Stimulated activated CD4-positive, alpha-beta T cell treated with anti-CD3 and anti-CD28 coated beads, Interleukin-1b, Interleukin-23, amount 100 ng/mL, for 24 hours (primary cell): ENCODE results near the gene TCTN1.
"Not testable (repeated sequence)": the region's sequence is repeated elsewhere in the genome, so short reads cannot be mapped to it uniquely, and the experiment has no call there.

Experiments
- DNase-seq, 4 experiments: peaks; one replicate each; pipeline ENCODE4 v3.0.0-alpha.2; 2020; ENCODE audit warnings: low read depth in 4 of 4, low spot score in 1 of 4

Gene TCTN1

GRCh38 chr12:110613771-110614684 is at the start of gene TCTN1:
TCTN1 (plus strand) TSS chr12:110614129; CDS start chr12:110614183, 54 bp downstream.
- peak; percentile 90 to 98 (median 93) for DNase-seq

- no peak for DNase-seq
These were observed 49.4 kb upstream of the TCTN1 start for GRCh38 chr12:110564471-110564991.

- no peak for DNase-seq
These were observed 47.7 kb upstream of the TCTN1 start for GRCh38 chr12:110565894-110566871.

GRCh38 chr12:110566993-110567392 is 46.9 kb upstream of the TCTN1 start:
- DNase-seq: no peak

- DNase-seq: no peak
These were observed 45.2 kb upstream of the TCTN1 start for GRCh38 chr12:110568752-110569151.

- not testable (repeated sequence) for DNase-seq
These were observed 44.1 kb upstream of the TCTN1 start for GRCh38 chr12:110569838-110570237.

GRCh38 chr12:110570798-110571197 is 43.1 kb upstream of the TCTN1 start:
- DNase-seq: not testable (repeated sequence)

GRCh38 chr12:110574044-110574443 is 39.9 kb upstream of the TCTN1 start:
- DNase-seq: no peak

- DNase-seq: not testable (repeated sequence)
These were observed 39.2 kb upstream of the TCTN1 start for GRCh38 chr12:110574717-110575230.

- no peak for DNase-seq
These were observed 38.6 kb upstream of the TCTN1 start for GRCh38 chr12:110575326-110575725.

- DNase-seq: no peak
These were observed 37.4 kb upstream of the TCTN1 start for GRCh38 chr12:110576504-110576903.

GRCh38 chr12:110577864-110578693 is 35.9 kb upstream of the TCTN1 start:
- no peak for DNase-seq

GRCh38 chr12:110578694-110579534 is 35.0 kb upstream of the TCTN1 start:
- DNase-seq: no peak

GRCh38 chr12:110579535-110580253 is 34.2 kb upstream of the TCTN1 start:
- no peak for DNase-seq

GRCh38 chr12:110581931-110582275 is 32.0 kb upstream of the TCTN1 start:
- DNase-seq: no peak

GRCh38 chr12:110582276-110583136 is 31.4 kb upstream of the TCTN1 start:
- DNase-seq: peak in 3 of 4 experiments; percentile 47 to 73 (median 70)

- DNase-seq: peak; percentile 91 to 96 (median 95)
These were observed 30.5 kb upstream of the TCTN1 start, which contains the start of gene PPTC7 for GRCh38 chr12:110583137-110584059. PPTC7 (minus strand) TSS chr12:110583318; CDS start chr12:110583031, 287 bp downstream.
